DMS 273 (cell line): Measurements from ENCODE around the gene KRT40.

Experiments
- DNase-seq: peaks from one replicate; lab custom pipeline; 2025; ENCODE audit not compliant: unreplicated experiment; lab: John Stamatoyannopoulos, UW

The KRT40 gene

DNA sequence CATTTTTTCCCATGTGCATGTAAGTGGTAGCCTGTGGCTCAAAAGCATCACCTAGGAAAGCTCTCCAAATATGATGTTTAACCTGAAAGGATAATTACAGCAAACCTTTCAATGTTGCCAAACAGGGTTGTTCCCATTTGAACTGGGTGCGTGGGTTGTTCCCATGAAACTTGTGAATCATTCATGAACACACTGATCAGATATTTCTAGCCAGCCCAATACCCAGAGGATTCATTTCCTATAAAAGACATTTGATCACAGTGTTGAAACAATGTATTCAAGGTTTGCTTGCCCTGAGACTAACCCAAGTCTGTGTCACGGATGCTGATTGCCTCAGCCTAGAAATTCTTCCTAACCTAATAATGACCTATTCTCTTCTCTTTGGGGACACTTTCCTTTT lies 30.2 kb downstream of the KRT40 start:
- no peak for DNase-seq

DNA sequence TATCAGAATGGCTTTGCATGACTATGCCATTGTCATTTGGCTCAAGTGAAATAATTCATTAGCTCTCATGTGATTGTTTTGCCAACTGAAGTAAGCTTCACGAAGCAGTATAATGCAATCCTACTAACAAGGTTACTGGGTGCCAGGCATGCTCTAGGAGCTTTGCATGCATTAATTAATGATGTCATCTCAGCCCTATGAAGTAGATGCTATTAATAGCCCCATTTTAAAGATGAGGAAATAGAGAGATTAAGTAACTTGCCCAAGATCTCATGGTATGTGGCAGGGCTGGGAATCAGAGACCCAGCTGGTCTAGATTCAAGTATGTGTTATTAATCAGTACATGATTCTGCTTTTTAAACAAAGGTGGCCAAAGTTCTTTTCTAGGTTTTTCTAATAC lies 31.5 kb downstream of the KRT40 start:
- DNase-seq = no peak

DNA sequence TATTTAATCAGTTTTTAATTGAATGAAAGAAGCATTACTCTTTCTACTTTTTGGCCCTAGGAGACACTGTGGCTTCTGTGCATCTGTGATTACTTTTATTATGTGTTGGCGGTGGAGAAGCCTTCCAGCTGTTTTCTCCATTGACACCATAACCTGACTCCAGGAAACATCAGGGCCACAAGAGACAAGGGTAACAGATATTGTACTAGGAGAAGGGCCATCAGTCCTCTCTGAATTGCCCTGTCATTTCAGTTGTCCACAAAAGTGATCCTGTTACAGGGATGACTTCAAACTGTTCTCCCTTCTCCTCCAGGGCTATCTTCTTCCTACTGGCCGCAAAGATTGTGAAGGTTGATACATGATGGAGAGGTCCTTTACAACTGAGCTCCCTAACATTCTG lies 32.0 kb downstream of the KRT40 start:
- DNase-seq = no peak

- no peak for DNase-seq
Measured at GRCh38 chr17:40951011-40951622, 33.0 kb downstream of the KRT40 start.

DNA sequence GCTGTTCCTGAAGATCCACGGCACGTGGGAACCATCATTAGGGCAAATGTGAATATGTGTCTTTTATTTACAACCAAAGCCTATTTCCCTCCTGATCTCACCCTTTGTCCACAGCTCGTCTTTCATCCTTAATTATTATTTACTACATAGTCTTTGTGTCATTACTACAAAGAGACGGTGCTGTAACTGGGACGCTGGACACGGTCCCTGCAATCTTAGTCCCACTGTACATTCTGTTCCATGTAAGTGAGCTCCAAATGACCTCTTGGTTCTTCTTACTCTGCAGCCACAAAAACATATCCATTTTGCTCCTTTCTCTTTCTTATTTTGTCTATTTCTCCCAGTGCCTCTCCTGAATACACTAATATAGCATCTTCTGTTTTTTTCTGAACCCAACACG lies 34.0 kb downstream of the KRT40 start:
- no peak for DNase-seq

DNA sequence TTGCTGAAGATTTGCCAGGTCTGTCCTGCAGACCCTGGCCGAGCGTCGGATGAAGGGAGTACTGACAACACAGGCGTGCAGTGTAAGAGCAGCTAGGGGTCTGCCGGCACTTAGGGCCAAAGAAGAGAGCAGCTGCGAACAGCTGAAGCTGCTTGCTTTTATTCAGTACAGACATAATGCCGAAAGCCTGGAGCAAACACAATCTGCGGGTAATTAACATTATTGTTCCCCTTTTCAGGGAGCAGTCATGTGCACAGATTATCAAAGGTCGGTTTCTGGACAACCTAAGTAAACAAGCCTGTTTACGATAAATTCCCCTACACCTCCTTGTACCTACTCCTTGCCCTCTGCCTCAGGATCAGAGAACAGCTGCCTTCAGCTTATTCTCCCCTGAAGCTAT lies 34.7 kb downstream of the KRT40 start:
- DNase-seq = no peak

DNA sequence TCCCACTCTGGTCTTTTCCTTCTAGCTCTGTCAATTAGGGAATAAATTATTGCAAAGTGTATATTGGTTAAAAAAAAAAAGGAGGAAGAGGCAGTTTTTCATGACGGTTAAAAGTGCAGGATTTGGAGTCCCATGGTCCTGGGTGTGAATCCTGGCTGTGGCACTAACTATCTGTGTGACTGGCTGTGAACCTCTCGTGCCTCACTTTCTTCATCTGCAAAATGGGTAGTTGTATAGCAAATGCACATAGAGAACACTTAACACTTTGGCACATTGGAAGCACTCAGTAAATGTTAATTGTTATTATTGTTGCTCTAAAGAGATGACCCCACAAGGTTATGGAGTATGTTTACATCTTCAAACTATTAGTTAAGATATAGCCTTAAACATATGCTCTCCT lies 36.2 kb downstream of the KRT40 start:
- DNase-seq = no peak

DNA sequence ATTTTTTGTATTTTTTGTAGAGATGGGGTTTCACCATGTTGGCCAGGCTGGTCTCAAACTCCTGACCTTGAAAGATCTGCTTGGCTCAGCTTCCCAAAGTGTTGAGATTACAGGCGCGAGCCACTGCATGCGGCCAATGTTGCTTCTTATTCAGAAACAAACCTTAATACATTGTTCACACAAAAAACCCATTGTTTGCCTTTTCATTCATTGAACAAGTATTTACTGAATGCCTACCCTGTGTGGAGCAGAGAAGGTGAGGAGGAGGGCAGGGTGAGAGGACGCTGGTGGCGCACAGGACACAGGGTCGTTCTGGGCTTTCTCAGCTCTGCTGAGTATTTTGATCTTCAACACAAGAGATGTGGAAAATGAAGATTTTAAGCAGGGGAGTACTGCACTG lies 38.7 kb downstream of the KRT40 start:
- DNase-seq = no peak

DNA sequence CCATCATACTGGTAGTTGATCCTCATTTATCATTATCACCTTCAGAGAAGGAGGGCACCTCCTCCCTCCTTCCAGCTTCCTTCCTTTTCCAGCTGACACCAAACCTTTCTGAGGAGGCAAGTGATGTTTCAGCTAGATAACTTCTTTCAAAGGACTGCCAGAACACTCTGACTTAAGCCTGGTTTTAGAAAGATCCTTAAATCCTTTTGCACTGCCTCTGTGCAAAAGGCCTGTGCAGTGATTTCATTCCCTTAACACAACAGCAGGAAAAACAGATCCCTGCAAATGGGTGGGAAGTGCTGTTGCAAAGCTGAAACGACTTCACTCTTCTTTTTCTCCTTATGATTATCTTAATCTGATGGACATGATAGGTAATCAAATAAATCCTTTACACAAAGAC lies 39.6 kb downstream of the KRT40 start:
- DNase-seq = no peak

DNA sequence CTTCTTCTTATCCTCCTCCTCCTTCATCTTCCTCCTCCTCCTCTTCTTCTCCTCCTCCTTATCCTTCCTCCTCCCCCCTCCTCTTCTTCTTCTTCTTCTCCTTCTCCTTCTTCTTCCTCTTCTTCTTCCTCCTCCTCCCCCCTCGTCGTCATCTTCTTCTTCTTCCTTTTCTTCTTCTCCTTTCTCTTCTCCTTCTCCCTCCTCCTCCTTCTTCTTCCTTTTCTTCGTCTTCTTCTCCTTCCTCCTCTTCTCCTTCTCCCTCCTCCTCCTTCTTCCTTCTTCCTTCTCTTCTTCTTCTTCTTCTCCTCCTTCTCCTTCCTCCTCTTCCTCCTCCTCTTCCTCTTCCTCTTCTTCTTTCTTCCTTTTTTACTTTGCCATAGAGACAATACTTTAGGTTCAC lies 41.6 kb downstream of the KRT40 start:
- DNase-seq = no peak

DNA sequence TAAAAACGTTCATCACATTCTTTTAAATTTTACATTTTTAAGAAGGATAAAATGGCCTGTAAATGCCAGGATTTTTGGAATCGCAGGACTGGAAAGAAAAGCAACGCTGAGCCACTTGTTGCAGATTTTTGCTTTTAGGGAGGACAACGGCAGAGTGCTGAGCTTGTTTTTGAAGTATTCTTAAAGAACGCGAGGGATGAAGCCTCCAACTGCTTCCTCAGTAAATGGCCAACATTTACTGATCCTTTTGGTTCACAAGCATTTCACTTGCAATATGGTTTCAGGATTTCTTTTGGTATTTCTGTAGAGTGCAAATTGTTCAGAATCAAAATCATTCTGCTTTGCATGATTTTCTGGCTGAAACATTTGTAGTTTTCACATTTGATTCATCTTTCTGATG lies 43.9 kb downstream of the KRT40 start:
- DNase-seq = no peak

DNA sequence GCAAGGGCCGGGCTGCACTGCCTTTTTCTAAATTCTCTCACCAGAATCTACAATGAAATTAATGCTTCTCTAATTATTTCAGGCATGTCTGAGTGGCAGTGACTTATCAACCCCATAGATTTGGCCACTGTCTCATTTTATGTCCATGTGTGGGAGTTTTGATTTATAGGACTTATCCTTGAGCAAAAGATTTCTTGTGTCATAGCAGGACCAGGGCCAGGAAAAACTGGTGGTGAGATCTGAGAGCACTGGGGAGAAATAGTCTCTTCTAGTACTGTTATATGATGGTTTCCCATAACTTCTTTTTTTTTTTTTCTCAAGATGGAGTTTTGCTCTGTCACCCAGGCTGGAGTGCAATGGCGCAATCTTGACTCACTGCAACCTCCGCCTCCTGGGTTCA lies 45.1 kb downstream of the KRT40 start:
- no peak for DNase-seq

- no peak for DNase-seq
Measured at GRCh38 chr17:40937384-40937819, 46.7 kb downstream of the KRT40 start, which contains the start of gene KRT23. TSS of gene KRT23 (minus strand) at chr17:40937646. CDS start at chr17:40936603, 1,043 bp downstream.

DNA sequence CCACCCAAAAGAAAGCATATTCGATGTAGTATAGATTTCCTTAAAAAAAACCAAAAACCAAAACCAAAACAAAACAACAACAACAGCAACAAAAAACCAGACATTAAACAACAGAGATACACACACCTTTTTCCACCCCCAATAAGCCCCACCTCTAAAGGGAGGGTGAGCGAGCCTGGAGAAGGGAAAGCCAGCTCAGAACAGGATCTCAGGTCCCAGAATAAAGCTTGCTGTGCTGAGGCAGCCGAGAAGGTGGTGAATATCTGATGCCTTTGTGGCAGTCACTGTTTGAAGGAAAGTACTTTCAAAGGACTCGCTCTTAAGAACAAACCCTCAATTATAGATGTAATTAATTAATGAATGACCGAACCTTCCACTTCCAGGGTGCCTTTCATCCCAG lies 47.1 kb downstream of the KRT40 start:
- no peak for DNase-seq

GRCh38 chr17:40936437-40936971 lies 47.6 kb downstream of the KRT40 start:
- DNase-seq = no peak

- no peak for DNase-seq
Measured at GRCh38 chr17:40935624-40936023, 48.5 kb downstream of the KRT40 start.

- no peak for DNase-seq
Measured at GRCh38 chr17:40932608-40933007, 51.5 kb downstream of the KRT40 start.

GRCh38 chr17:40931311-40931710 lies 52.8 kb downstream of the KRT40 start:
- DNase-seq = no peak
